ENCODE measurements around the gene KBTBD4.

Gene KBTBD4

DNA sequence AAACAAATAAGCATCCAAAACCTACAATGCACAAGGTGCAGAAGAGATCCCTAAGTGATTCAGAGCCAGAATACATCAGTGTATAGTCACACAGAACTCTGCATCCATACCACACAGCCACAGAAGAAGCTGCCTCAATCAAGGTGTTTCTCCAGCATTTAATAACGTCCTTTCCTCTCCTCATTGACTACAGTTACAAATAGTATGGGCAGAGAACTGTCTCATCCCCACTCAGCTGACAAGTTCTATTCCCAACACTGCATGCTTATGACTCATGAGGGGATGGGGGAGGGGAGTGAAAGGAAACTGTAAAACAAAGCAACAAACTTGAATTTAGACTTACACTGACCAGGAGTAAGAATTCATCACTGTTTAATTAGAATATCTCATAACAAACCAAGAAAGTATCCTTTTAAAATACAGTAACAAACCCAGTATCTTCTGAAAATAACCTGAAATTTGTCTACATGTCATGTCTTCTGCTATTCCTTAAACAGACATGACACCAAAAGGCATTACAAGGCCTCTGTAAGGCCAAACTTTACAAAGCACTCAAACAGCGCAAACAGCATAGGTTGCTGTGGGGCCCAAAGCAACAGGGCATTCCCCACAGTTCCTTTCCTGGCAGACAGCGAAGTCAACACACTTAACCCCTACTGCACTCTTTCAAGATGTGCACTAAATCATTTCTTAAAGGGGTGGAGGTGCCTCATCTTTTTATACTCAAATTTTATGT, 55.1 kb downstream of the KBTBD4 start:
- DNase-seq = peak; percentile 80
